ENCODE measurements around the gene CACNA1G. TPM values are rescaled to one million over a fixed set of nuclear protein-coding genes. Genes with fewer than 3 reads are reported as not detected.
A peak's percentile ranks its signal among the peaks of the same experiment; 100 is the strongest.

Gene CACNA1G
- total RNA-seq, 1 experiment from 2014 or later = 13.0 TPM

DNA sequence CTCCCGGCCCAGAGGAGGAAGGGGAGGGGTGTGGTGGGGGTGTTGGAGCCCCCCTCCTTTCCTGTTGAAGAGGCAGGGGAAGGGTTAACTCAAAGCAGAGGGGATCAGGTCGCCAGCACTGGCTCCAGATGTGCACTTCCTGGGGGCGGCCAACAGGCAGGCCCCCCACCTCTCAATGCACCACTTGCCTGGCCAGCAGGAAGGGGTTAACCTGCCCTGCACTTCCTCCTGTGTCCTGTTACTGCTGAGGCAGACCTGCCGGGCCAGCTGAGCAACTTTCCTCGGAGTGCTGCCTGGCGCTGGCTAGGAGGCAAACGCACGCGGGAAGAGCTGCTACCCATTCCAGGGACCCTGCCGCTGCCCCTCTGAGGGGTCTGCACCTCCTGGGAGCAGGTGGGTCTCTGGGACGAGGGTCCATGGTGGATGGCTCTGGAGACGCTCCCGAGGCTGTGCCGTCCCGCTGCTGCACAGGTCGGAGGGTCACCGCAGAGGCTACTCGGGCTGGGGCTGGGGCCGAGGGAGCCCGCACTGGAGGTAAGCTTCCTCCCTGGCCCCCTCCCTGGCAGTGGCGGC lies 28.0 kb upstream of the CACNA1G start, which contains the start of gene EPN3:
Gene EPN3, plus strand, starts transcription at position 284 of the 573 bp plus-strand sequence. CDS start 3,822 bp downstream, outside the sequence.
- no peak for DNase-seq (ENCODE audit: low spot score)
- in situ Hi-C loops (cut with HindIII; ENCODE audit: low sequenced_read_pairs) = no loop called here

DNA sequence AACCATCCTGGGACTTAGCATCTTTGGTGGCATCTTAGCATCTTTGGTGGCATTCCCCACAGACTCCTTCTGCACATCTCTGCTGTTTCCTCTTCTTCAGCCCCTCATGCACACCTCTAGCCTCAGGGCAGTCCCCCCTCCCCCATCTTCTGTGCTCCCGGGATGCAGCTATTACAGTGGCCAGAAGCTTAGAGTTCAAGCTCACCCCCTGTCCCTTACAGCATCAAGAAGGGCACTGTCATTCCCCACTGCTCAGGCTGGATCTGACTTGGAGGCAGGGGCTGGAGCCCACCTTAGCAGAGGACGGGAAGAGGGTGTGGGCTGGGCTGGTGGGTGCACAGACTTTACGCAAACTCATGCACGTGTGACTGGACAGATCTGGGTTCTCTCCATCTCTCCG lies 27.3 kb upstream of the CACNA1G start:
- no peak for DNase-seq (ENCODE audit: low spot score)
- in situ Hi-C loops (cut with HindIII; ENCODE audit: low sequenced_read_pairs) = no loop called here

DNA sequence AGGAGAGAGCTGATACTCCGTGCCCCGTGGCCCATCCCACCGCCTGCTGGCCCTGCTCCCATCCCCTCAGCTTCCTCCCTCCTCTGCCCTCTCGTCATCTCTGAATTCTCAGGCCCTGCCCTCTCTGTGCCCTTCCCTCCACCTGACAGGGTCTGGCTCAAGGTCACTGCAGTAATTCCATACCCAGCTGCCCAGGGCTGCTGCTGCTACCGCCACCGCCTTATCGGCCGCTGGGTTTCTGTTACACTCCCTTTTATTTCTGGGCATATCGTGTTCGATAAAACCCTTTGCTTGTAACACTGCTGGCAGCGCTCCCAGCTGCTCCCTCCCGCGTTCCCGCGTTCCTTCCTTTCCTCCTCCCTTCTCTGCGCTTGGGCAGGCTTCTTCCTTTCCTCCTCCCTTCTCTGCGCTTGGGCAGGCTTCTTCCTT lies 26.8 kb upstream of the CACNA1G start:
- peak; percentile 48 for DNase-seq (ENCODE audit: low spot score)
- in situ Hi-C loops (cut with HindIII; ENCODE audit: low sequenced_read_pairs) = no loop called here

DNA sequence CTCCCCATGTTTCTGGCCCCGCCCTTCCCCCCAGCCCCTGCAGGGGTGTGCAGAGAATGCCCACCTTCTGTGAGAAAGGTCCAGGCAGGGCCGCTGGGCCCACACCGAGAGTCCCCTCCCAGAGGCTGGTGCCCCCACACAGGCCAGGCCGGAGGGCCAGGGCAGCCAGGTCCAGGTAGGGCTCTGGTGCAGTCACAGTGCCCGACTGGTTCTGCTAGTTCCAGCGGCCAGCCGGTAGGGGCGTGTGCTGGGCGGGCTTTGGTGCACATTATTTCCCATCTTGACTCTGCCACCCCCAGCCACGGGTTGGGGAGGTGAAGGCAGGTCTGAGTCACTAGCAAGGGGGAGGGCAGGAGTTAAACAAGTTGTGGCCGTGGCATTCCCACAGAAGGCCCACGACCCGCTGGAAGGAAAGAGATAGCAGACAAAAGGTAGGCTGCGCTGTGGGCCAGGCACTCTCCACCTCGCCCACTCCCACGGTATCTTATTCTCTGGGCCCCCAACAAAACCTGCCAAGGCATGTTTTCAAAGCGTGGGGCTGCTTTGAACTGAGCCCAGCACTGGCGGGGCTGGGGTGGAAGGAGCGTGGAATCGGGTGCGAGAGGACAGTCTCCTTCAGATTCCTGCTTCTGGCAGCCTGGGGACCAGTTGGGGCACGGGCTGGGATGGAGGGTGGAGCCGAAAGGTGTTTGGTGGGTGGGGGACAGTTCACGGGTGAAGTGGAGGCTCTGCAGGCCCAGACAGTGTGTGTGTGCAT lies 26.1 kb upstream of the CACNA1G start:
- in situ Hi-C loops (cut with HindIII; ENCODE audit: low sequenced_read_pairs) = no loop called here
- no peak for DNase-seq (ENCODE audit: low spot score)

DNA sequence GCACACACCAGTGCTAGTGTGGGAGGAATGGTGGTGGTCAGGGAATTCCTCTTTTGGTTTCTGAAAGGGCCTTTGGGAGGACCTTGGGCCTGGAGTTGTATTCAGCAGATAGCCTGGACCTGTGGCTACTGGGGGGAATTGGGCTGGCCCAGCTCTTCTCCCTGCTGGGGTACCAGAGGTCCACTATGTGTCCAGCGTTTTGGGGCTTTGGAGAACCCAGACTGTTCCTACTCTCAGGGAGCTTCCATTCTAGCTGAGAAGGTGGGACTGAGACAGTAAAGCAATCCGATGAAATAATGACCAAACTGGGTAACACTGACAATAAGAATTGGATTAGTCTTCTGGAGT lies 25.6 kb upstream of the CACNA1G start:
- in situ Hi-C loops (cut with HindIII; ENCODE audit: low sequenced_read_pairs) = no loop called here
- DNase-seq (ENCODE audit: low spot score) = no peak

DNA sequence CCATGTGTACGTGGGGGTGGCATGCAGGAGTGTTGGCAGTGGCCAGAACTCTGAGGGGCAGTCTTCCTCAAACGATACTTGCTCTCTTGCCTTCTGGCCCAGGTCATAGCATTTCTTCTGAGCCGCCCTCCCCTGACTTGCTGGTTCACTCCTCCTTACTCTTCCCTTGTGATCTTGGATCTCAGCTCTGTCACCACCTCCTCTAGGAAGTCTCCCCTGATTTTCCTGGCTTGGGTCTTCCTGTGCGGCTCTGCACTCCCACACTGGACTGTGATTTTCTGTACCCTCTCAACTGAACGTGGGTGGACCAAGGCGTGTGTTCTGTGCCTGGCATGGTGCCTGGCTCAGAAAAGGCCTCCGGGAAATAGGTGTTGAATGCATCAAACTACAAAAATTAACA lies 25.1 kb upstream of the CACNA1G start:
- in situ Hi-C loops (cut with HindIII; ENCODE audit: low sequenced_read_pairs) = no loop called here
- no peak for DNase-seq (ENCODE audit: low spot score)

DNA sequence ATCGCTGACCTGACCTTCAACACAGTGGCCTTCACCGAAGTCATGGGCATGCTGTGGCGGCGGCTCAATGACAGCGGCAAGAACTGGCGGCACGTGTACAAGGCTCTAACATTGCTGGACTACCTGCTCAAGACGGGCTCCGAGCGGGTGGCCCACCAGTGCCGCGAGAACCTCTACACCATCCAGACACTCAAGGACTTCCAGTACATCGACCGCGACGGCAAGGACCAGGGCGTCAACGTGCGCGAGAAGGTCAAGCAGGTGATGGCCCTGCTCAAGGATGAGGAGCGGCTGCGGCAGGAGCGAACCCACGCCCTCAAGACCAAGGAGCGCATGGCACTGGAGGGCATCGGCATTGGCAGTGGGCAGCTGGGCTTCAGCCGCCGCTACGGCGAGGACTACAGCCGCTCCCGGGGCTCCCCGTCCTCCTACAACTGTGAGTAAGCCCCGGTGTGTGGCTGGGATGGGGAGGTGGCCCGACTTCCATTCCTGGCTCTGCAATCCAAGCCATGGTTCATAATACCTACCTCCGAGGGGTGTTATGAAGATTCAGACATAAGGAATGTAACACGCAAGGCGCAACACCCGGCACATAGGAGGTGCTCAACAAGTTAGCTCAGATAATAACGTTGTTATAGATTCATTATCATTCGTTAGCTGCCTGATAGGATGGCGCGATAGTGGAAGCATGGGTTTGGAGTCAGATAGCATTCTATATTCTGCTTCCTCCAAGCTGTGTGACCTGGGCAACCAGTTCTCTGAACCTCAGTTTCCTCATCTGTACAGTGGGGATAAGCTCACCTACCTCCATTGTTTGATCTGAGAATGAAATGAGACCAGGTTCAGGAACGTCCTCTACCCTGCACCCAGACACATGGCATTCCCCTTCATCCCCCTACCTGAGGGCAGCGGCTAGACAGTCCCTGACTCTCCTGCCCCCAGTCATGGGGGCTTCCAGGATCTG lies 23.6 kb upstream of the CACNA1G start:
- DNase-seq (ENCODE audit: low spot score) = no peak
- in situ Hi-C loops (cut with HindIII; ENCODE audit: low sequenced_read_pairs) = no loop called here

DNA sequence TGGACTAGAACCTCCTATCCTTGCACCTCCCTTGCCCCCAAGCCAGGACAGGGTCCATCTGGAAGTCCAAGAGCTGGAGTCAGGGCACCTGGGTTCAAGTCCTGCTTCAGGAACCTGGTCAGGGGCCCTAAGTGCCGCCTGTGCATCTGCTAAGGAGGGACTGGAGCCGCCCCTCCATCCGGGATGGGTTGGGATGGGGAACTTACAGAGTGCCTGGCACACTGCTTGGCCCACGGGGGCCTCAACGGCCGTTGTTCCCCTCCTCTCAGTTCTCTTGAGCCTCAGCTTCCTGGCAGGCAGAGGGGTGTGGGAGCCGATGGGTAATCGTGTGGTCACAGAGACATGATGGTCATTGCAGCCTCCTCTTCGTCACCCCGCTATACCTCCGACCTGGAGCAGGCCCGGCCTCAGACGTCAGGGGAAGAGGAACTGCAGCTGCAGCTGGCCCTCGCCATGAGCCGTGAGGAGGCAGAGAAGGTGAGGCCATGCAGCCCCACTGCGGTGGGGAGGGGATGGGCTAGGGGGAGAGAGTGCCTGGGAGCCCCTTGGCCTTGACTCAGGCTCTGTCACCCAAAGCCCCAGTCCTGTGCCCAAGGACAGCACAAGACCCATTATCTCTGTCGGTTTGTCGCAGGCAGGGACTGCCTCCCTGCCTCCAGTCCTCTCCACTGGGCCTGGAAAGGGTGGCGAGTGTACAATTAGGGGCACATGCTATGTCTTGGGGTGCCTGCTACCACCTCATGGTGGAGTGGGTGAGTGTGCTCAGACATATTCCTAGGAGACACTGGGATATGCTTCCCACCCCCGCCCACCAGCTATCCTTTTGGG lies 22.6 kb upstream of the CACNA1G start:
- DNase-seq (ENCODE audit: low spot score) = no peak
- in situ Hi-C loops (cut with HindIII; ENCODE audit: low sequenced_read_pairs) = no loop called here

DNA sequence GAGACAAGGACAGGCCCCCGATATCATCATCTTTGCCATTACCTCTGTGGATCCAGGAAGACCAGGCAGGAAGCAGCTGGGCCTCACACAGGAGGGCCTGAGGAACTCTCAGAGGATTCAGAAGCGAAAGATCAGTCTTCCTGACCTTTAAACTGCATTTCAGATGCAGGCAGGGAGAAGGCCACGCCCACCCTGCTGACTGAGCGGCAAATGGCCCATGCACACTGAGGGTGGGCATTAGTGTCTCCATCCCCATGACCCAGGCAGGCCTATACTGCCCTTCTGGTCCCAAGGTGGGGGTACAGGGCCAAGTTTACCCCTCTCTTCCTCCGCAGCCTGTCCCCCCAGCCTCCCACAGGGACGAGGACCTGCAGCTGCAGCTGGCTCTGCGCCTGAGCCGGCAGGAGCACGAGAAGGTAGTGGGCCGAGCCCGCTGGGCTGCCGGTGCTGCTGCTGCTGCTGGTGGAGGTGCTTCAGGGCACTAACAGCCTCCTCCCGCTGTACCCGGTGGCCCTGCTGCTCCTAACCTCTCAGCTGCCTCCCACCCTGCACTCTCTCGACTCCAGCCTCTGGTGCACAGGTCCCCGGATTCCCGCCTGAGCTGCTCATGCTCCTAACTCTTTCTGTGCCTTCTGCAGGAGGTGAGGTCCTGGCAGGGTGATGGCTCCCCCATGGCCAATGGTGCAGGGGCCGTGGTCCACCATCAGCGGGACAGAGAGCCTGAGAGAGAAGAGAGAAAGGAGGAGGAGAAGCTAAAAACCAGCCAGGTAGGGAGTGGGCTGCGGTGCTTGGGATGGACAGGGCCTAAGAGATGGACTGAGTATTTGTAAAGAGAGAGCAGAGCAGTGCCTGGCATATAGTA lies 21.7 kb upstream of the CACNA1G start:
- in situ Hi-C loops (cut with HindIII; ENCODE audit: low sequenced_read_pairs) = no loop called here
- DNase-seq (ENCODE audit: low spot score) = no peak

DNA sequence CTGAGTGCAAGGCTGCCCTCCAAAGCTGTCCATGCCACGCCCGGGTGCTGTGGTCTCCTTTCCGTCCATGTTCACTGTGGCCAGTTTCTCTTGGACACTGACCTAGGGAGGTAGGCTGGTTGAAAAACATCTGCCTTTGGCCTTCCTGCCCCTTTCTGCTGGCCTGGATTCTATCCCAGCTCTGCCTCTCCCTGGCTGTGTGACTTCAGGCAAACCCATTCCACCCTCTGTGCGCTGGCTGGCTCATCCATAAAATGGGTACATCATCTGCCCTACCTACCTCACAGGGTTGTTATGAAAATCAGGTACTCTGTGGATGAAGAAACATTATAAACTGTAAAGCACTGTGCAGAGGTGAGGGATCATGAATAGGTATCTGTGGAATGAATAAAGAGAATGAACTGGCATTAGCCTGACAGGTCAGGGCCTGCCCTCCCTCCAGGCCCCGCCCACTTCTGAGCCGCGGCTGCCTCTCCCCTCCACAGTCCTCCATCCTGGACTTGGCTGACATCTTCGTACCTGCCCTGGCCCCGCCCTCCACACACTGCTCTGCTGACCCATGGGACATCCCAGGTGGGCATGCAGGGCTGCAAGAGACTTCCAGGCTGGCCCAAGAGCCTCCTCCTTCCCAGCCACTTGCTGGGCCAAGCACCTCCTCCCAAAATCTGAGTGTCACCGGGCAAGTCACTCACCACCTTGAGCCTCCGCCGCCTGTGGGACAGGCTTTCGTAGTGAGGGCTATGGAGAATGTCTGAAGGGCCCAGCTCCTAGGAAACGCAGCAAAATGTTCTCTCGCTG lies 20.6 kb upstream of the CACNA1G start:
- in situ Hi-C loops (cut with HindIII; ENCODE audit: low sequenced_read_pairs) = no loop called here
- DNase-seq (ENCODE audit: low spot score) = no peak

DNA sequence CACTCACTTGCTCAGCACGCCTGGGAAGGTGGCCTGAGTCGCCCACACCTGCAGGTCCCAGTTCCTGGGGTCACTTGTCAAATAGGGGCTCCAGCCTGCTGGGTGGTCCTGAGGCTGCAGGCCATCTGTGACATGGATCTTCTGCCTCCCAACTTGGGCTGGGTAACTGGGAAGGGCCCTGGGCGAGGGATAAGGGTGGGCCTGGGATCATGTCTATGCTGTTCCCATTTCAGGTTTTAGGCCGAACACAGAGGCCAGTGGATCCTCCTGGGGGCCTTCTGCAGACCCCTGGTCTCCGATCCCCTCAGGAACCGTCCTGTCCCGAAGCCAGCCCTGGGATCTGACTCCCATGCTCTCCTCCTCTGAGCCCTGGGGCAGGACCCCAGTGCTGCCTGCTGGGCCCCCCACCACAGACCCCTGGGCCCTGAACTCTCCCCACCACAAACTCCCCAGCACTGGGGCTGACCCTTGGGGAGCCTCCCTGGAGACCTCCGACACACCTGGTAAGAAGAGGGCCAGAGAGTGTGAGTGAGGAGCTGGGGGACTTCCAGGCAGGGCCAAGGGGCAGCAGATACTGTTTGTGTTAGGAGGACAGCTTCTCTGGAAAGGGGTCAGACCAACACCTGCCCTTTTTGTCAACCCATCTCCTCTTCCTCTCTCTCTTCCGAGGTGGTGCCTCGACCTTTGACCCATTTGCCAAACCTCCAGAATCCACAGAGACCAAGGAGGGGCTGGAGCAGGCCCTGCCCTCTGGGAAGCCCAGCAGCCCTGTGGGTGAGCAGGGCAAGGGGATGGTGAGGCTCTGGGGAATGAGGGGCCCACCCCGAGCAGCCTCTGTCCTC lies 19.7 kb upstream of the CACNA1G start:
- no peak for DNase-seq (ENCODE audit: low spot score)
- in situ Hi-C loops (cut with HindIII; ENCODE audit: low sequenced_read_pairs) = no loop called here

DNA sequence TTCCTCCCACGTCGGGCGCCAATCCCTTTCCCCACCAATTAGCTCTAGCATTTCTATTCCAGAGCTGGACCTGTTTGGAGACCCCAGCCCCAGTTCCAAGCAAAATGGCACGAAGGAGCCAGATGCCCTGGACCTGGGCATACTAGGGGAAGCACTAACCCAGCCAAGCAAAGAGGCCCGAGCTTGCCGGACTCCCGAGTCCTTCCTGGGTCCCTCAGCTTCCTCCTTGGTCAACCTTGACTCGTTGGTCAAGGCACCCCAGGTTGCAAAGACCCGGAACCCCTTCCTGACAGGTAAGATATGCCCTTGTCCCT lies 19.2 kb upstream of the CACNA1G start:
- in situ Hi-C loops (cut with HindIII; ENCODE audit: low sequenced_read_pairs) = no loop called here

DNA sequence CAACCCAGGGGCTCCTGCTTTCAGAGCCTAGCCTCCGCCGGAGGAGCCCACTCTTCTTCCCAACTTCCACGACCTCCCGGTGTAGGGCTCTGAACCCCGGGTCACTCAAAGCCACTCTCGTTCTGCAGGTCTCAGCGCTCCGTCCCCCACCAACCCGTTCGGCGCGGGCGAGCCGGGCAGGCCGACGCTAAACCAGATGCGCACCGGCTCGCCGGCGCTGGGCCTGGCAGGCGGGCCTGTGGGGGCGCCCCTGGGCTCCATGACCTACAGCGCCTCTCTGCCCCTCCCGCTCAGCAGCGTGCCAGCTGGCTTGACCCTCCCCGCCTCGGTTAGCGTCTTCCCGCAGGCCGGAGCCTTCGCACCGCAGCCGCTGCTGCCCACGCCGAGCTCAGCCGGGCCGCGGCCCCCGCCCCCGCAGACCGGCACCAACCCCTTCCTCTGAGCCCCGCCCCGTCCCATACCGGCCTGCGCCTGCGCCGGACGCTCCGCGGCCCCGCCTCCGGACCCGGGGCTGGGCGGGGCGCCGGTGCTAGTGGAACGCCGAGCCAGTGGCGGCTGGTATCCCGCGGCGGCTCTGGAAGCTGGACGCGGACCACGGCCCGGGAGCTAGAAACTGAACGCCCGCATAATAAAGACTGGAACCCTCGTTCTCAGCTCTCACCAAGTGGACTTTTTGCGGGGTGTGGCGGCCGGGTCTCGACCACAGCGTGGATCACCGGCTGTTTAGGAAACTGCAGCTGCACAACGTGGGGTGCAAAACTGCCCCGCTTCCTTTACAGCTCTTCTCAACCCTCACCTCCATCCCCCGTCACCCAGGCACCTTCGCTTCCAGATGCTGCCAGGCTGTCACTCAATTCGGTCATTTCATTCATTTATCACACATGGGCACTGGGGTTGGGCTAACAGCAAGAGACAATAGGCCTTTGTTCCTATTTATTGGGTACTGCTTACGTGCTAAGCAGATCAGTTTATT lies 18.5 kb upstream of the CACNA1G start:
- peak; percentile 83 for DNase-seq (ENCODE audit: low spot score)
- in situ Hi-C loops (cut with HindIII; ENCODE audit: low sequenced_read_pairs) = no loop called here

More for the DNA sequence above, 19.2 kb upstream of the CACNA1G start:
- no peak for DNase-seq (ENCODE audit: low spot score)

DNA sequence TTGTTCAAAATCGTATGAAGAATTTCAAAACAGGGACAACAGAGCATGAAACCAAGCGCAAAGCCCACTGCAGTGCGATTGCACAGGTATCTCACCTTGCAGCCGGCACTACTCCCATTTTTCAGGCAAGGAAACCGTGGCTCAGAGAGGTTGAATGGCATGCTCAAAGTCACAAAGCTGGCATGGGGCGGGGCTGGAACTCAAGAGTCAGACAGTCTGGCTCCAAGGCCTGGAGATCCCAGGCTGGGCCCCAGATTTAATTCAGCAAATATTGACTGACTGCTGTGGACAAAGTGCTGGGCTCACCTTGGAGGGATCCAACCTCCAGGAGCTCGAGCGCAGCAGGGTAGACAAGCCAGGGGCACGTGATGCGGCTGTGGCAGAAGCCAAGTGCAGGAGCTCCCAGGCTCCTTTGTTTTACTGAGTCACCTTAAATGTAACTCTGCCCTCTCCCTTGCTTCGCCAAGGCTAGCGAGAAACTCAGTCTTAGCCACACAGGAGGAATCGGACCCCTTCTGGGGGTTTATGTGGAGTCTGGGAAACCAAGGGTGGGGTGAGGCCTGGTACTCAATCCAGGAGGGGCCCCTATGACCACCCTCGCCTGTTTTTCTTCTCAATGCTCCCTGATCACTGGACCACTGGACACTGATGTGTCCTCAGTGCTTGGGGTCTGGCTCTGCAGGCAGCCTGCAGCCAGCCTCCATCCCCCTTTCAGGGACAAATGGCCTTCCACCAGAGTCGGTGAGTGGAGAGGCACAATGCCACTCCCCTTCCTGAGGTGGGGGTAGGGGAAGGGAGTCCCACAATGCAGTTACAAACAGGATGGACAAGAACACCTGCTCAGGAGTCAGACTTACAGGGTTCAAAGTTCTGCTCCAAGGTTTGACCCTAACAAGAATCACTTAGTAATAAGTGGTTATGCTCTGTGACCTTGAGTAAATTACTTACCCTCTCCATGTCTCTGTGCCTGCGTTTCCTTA lies 17.4 kb upstream of the CACNA1G start:
- in situ Hi-C loops (cut with HindIII; ENCODE audit: low sequenced_read_pairs) = no loop called here
- DNase-seq (ENCODE audit: low spot score) = no peak

DNA sequence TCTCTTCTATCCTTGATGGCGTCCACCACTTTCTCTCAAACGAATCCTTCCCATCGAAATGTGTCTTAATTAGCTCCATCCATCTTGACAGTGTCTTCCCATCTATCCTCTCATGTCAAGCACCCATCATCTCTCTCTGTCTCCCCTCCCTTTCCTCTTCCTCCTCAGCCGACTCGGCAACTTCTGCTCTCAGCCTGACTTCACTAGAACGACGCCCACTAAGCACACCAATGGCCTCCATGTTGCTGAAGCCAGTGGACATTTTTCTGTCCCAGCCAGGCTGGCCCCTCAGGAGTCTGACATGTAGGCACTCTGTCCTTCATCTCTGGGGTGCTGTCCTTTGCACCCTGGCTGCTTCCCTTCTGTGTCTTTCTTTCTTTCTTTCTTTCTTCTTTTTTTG lies 16.0 kb upstream of the CACNA1G start:
- in situ Hi-C loops (cut with HindIII; ENCODE audit: low sequenced_read_pairs) = no loop called here
- DNase-seq (ENCODE audit: low spot score) = no peak
